Heart left ventricle (tissue), 13 donors: ENCODE measurements around the gene NUDCD3.

Experiments used
- POLR2A ChIP-seq, 2 donors: fragments of 450-650 bp; IDR thresholded peaks; one replicate each; pipeline ENCODE4 v1.6.1; 2017; ENCODE audit warnings: antibody characterized with exemption in 2 of 2, mild to moderate bottlenecking in 2 of 2, moderate library complexity in 2 of 2
- TF ChIP-seq, protein P1 (sequence below), 12 donors: fragments of 200-600 bp; sonication (generic) in 4 of 12; IDR thresholded peaks; one replicate each; pipeline versions ENCODE4 v1.5.0 to v1.8.0; 2018 to 2022; ENCODE audit warnings: antibody characterized with exemption in 12 of 12, mild to moderate bottlenecking in 5 of 12
- donor health status: ischemic (EF 13 %, LVEDD 7.1; RV severe dilation, severe dysfunction).
- donor health status: DM: no; HTN: yes; CAD: no.
- donor health status: DM: no; HTN: no; CAD: no.
- donor health status: ischemic (EF 25% LVEDD 6.9; RV normal size, moderate dysfunction).
- donor health status: ischemic (EF 25% LVEDD 5.7; RV mildly dilated, moderate dysfunction).
- donor health status: ischemic (EF 35%, LVEDD 5.7; RV mildly dilated, moderate dysfunction).
- donor health status: nonischemic (EF 11% LVEDD 7.7; RV severe dilation, severe dysfunction).
- donor health status: DM: yes; HTN: yes; CAD: no.
- donor health status: PGD.
- donor health status: ischemic (EF 29% LVEDD 5.4; RV normal size, mild dysfunction).
- donor health status: nonischemic (EF 23%, LVEDD 6.1; RV moderate dilation, normal function).

DNA sequence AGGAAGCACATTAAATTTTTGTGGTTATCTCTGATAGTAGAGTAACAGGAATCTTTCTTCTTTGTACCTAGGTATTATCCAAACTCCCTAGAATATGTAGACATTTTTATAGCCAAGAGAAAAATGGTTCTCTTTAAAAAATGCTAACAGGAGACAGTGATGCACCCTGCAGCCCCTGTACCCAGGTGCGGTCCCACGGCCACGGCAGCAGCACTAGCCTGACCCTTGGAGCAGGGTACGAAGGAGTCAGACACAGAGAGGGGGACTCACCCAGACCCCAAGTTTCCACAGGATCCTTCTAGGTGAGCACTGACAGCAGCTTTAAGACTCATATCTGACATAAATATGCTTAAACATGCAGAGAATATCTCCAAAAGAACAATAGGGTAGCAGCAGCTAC lies 60.4 kb downstream of the NUDCD3 start:
- TF ChIP-seq, protein P1, sequence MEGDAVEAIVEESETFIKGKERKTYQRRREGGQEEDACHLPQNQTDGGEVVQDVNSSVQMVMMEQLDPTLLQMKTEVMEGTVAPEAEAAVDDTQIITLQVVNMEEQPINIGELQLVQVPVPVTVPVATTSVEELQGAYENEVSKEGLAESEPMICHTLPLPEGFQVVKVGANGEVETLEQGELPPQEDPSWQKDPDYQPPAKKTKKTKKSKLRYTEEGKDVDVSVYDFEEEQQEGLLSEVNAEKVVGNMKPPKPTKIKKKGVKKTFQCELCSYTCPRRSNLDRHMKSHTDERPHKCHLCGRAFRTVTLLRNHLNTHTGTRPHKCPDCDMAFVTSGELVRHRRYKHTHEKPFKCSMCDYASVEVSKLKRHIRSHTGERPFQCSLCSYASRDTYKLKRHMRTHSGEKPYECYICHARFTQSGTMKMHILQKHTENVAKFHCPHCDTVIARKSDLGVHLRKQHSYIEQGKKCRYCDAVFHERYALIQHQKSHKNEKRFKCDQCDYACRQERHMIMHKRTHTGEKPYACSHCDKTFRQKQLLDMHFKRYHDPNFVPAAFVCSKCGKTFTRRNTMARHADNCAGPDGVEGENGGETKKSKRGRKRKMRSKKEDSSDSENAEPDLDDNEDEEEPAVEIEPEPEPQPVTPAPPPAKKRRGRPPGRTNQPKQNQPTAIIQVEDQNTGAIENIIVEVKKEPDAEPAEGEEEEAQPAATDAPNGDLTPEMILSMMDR (IDR thresholded peaks at IDR 0.05): no peak
- TF ChIP-seq POLR2A (IDR thresholded peaks at IDR 0.05): no peak
